HG03066 (cell line): Measurements from ENCODE around the gene TRAK1.

ENCODE experiments used
- ATAC-seq: cut with Tn5 transposase; IDR thresholded peaks from one replicate; pipeline ENCODE4 v1.9.1; 2021; ENCODE audit warnings: low read depth; ENCODE audit not compliant: unreplicated experiment

TRAK1 gene

GRCh38 chr3:42228796-42229195, 137.6 kb downstream of the TRAK1 start:
- no peak for ATAC-seq

- no peak for ATAC-seq
Observed at GRCh38 chr3:42229266-42229941, 138.2 kb downstream of the TRAK1 start.

- no peak for ATAC-seq
Observed at GRCh38 chr3:42229942-42230688, 139.0 kb downstream of the TRAK1 start.

- ATAC-seq = no peak
Observed at GRCh38 chr3:42230860-42231259, 139.7 kb downstream of the TRAK1 start.

GRCh38 chr3:42235532-42235931, 144.4 kb downstream of the TRAK1 start:
- no peak for ATAC-seq

- ATAC-seq = no peak
Observed at GRCh38 chr3:42236611-42237010, 145.5 kb downstream of the TRAK1 start.

GRCh38 chr3:42246091-42246490, 154.9 kb downstream of the TRAK1 start:
- ATAC-seq = no peak

- peak; percentile 63 for ATAC-seq
Observed at GRCh38 chr3:42247576-42248027, 156.4 kb downstream of the TRAK1 start.

- ATAC-seq = no peak
Observed at GRCh38 chr3:42250761-42251160, 159.6 kb downstream of the TRAK1 start.

- ATAC-seq = no peak
Observed at GRCh38 chr3:42254566-42254965, 163.4 kb downstream of the TRAK1 start.

GRCh38 chr3:42256135-42256819, 165.1 kb downstream of the TRAK1 start:
- no peak for ATAC-seq

- no peak for ATAC-seq
Observed at GRCh38 chr3:42257007-42257406, 165.8 kb downstream of the TRAK1 start.

- ATAC-seq = no peak
Observed at GRCh38 chr3:42262525-42262924, 171.4 kb downstream of the TRAK1 start.

- no peak for ATAC-seq
Observed at GRCh38 chr3:42263354-42264346, 172.5 kb downstream of the TRAK1 start.

GRCh38 chr3:42264399-42265058, 173.4 kb downstream of the TRAK1 start:
- ATAC-seq = no peak

- no peak for ATAC-seq
Observed at GRCh38 chr3:42265059-42265991, 174.2 kb downstream of the TRAK1 start.

GRCh38 chr3:42266085-42266484, 174.9 kb downstream of the TRAK1 start, which contains the start of gene CCK:
Gene CCK (minus strand): TSS chr3:42266185. CDS start chr3:42263630, 2,555 bp downstream.
- no peak for ATAC-seq

- ATAC-seq = no peak
Observed at GRCh38 chr3:42267878-42268277, 176.7 kb downstream of the TRAK1 start.

GRCh38 chr3:42269647-42270046, 178.5 kb downstream of the TRAK1 start:
- ATAC-seq = no peak
